GM18526 (cell line): Measurements from ENCODE around the gene KSR1.

Source experiments
- POLR2A ChIP-seq: IDR thresholded peaks from 3 replicates; pipeline ENCODE4 v1.6.1; 2011; ENCODE audit not compliant: insufficient read length; ENCODE audit errors: extremely low read depth

Gene KSR1

DNA sequence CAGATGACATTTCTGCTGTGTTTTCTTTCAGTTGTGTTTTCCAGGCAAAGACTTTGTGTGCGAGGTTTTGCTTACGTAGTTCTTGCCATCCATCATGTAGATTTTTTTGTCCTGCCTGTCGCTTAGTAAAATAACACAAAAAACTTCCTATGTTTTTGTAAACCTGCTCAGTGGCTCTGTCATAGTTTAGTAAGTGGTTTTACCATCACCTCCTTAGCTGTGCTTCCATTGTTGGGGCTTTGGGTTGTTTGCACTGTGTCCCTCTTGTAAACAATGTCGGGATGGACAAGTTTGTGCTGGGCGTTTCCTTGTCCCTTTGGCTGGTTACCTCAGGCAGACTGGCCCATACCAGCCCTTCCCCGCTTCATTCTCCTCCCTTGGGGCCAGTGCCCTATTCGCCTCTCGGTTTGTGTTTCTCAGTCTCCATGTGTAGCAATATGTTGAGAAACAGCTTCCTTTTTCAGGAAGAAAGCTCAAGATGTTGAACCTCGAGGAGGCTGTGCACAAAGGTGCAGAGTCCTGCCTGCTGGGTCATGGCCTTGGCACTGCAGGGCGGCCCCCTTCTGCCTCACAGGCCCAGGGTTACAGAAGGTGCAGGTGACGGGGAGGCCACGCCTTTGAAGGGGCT lies 74.6 kb downstream of the KSR1 start:
- TF ChIP-seq POLR2A, result no peak

GRCh38 chr17:27531469-27531961 lies 75.3 kb downstream of the KSR1 start:
- no peak for TF ChIP-seq POLR2A

- TF ChIP-seq POLR2A, result no peak
These were observed 76.3 kb downstream of the KSR1 start for GRCh38 chr17:27532269-27533263.

DNA sequence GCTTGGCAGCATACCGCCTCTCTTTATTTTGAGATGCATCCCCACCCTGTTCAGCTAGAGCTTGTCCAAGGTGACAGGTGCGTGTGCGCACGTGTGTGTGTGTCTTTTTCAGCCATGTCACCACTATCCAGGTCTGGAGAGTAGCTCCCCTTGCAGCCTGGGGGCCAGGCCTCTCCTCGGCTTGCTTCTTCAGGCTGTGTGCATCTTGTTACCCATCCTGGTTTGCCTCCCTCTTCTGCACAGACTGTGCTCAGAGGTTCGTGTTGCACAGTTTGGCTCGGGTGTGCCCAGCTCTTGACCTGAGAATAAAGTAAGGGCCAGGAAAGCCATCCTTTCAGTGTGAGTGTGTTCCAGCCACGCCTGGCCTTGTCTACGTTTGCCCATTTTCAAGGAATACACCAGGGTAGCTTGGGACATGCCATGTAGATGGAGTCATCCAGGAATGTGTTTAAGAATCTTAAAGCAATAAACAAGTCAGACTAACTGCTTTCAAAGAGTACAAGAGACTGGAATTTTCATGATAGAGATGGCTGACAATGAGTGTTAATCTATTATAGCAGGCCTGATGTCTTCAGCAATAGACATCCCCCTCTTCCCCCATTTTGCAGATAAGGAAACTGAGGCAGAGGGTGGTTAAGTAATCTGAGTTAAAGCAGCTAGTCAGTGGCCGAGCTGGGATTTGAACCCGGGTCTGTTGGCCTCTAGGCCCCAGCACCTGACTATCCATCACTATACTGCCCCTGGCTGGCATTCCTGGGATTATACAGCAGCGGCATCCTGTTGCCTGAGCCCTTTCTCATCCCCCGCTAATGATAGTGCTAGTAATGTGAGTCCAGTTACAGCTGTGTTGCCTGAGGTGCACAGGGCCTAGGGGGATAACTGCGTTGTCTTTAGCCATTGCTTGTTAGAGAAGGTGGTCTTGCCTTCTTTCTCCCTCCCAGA lies 77.9 kb downstream of the KSR1 start:
- TF ChIP-seq POLR2A, result no peak

DNA sequence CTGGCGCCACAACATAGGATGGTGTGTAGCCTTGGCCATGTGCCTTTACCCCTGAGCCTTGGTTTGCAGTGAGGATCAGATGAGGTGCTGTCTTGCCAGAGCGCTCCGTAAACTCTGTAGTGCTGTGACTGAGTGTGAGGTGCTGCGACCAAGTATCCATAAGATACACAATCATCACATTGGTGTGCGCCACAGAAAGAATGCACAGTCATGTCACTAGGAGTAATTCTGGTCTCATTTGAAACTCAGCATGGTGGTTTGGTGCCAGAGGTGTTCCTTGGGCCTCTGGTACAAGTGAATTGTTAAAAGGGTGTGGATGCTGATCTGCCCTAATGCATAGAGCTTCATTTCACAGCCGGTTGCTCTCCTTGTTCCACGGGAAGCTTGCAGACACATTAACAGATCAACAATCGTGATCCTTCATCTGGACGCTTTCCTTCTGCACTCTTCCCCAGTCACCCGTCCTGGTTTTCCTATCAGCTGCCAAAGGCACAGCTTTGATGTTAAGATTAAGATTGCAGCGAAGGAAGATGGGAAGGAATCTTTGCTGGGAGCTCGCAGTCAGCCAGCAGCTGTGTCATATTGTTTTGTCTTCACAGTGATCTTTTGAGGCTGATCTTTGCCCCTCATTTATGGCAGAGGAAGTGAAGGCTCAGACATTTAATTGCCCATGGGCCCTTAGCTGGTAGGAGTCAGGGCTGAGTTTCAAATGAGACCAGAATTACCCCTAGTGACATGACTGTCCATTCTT lies 79.1 kb downstream of the KSR1 start:
- no peak for TF ChIP-seq POLR2A

- TF ChIP-seq POLR2A, result no peak
These were observed 79.7 kb downstream of the KSR1 start for GRCh38 chr17:27535975-27536374.

- no peak for TF ChIP-seq POLR2A
These were observed 80.5 kb downstream of the KSR1 start for GRCh38 chr17:27536781-27537180.

- TF ChIP-seq POLR2A, result no peak
These were observed 82.1 kb downstream of the KSR1 start for GRCh38 chr17:27538156-27538955.

DNA sequence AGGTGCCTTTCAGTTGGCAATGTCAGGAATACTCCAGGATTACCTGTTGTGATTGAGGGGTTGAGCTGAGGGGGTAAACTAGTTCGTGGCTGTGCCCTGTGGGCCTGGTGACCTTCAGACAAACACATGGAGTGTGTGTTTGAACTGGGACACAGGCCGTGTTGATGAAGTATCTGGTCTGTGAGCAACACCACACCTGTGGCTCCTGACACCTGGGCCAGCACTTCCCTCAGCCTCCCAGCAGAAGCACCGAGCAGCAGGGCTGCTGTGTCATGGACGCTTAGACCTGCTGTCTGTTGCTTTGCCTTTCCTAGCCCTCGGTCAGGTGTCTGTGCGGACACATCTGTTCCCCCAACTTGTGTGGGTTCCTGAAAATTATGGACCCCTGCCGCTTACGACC lies 82.9 kb downstream of the KSR1 start:
- TF ChIP-seq POLR2A, result no peak

DNA sequence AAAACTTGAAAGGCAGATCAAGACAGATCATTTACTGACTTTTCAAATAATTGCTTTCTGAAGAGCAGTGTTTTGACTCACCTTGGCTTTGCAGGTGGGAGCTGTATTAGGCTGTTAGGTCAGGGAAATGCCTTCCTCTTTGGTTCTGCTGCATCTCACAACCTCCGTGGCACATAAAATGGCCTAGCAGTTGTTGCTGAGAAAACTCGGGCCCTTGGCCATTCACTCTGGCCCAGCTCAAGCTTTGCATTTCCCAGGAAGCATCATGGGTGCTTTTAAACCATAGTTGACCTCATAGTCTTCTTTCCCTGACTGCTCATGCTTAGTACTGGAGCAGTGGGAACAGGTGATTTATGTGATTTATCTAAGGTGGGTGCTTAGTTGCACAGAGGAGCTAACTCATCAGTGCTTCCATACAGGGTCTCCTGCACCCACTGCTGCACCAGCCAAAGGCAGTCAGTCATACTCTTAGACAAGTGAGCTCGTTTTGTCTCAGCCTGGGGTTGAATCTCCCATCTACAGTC lies 83.6 kb downstream of the KSR1 start:
- TF ChIP-seq POLR2A, result no peak

DNA sequence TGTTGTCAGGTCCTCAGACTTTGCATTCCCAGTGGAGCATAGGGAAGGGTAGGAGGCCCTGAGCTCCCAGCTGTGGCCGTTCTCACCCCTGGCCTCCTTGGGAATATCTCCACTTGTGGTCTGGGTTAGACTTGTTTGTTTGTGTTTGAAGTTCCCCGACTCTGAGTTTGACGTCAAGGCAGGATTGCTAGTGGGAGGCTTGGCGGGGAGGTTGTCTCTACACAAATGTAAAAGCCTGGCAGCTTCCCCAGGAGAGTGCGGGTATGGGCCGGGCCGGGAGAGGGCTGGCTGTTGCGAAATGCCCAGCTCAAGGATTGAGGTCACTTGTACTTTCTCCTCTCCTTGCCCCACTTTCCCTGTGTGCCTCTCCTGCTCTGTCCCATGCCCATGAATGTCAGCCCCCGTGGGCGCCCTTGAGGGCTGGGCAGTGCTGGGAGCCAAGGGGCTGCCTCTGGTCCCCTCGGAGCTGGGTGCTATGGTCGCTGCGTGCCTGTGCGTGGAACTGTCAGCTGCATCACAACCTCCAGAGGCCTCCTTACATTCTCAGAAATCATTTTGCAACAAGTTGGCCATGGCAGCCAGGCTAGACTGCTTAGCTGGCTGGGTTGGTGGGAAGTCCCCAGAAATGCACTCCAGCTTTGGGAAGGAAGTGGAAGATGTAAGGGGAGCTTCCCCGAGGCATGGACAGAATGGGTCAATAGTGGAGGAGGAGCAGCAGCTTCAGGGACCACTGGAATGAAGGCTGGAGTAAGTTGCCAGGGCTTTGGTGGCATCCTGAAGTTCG lies 84.3 kb downstream of the KSR1 start:
- no peak for TF ChIP-seq POLR2A

DNA sequence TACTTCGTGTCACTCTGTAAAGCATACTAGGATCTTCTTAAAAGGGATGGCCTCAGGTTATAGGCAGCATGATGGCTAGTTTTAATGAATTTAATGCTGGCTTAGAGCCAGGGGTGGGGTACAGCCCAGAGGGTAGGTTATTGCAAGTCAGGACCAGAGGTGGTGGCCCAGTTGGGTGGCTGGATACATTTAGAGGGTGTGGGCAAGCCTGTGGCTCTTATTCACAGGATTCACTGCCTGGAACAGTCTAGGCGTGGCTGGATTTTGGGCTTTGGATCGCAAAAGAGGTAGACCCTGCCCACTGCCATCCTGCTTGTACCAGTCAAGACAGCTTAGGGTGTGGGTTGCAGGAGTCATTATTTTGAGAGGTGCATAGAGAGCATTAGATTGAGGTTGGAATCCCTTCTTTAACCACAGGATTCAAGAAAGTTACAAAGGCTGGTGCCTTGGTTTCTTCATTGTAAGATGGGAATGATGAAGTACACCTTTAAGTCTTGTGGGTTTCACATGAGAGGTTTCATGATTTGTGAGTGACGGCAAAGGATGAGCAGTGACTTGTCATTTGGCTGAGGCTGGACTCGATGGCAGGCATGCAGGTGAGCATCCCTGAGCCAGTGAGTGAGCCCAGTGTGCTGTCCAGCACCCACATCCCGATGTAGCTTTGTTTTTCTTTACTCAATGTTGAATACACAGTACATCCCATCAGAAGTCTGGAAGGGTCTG lies 85.2 kb downstream of the KSR1 start:
- TF ChIP-seq POLR2A, result no peak

- no peak for TF ChIP-seq POLR2A
These were observed 86.7 kb downstream of the KSR1 start for GRCh38 chr17:27542841-27543463.
